GM19452 (cell line): Measurements from ENCODE around the gene ACTL10.

Experiments
- ATAC-seq: cut with Tn5 transposase; IDR thresholded peaks from one replicate; pipeline ENCODE4 v1.9.1; 2021; ENCODE audit not compliant: unreplicated experiment

ACTL10 gene

GRCh38 chr20:33676121-33676520 is 9.4 kb downstream of the ACTL10 start:
- no peak for ATAC-seq

- no peak for ATAC-seq
Observed at GRCh38 chr20:33676652-33677645, 10.2 kb downstream of the ACTL10 start.

DNA sequence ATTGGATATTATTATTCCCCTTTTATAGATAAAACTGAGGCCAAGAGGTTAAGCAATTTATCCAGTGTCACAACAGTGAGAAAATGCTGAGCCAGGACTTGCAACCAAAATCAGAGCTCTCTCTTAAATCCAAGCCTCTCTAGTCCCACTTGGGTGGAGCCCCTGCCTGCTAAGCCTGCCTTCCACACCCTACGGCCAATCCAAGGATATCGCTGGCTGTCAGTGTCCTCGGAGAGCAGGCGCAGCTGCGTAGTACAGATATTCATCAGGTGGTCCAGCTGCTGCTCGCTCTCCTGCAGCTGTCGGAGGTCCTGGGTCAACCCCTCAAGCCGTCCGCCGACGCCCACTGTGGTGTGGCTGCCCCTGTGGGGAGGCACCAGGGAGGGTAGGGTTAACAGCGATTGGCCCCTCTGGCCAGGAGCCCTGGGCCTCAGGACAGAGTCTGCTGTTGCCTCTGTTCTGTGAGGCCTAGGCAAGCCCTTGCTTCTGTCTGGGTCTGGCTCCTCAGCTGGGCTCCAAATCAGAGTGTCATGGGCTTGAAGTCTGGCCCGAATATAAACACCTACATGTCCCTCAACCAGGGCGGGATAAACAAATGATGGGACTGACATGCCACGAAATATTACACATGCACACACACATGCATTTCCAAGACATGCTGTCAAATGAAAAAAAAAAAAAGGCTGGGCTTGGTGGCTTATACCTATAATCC is 11.4 kb downstream of the ACTL10 start:
- ATAC-seq, result no peak

GRCh38 chr20:33679758-33680485 is 13.2 kb downstream of the ACTL10 start:
- ATAC-seq, result peak; percentile 66

GRCh38 chr20:33680686-33681085 is 13.9 kb downstream of the ACTL10 start:
- ATAC-seq, result no peak

DNA sequence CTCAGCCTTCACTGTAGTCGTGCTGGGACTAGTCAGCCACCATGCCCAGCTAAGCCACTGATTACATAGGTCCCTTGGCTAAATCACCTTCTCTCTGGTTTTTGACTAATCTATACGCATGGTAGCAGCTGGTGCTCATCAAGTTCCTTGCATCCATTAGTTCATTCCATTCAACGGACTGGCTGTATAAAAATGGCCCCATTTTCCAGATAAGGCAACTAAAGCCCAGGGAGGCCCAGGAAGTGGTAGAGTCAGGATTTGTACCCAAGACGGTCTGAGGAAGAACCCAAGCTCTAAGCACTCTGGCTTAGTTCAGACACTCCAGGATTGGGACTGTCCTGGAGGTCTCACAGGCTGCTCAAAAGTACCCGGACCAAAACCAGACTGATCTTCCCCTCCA is 14.5 kb downstream of the ACTL10 start:
- ATAC-seq, result no peak

DNA sequence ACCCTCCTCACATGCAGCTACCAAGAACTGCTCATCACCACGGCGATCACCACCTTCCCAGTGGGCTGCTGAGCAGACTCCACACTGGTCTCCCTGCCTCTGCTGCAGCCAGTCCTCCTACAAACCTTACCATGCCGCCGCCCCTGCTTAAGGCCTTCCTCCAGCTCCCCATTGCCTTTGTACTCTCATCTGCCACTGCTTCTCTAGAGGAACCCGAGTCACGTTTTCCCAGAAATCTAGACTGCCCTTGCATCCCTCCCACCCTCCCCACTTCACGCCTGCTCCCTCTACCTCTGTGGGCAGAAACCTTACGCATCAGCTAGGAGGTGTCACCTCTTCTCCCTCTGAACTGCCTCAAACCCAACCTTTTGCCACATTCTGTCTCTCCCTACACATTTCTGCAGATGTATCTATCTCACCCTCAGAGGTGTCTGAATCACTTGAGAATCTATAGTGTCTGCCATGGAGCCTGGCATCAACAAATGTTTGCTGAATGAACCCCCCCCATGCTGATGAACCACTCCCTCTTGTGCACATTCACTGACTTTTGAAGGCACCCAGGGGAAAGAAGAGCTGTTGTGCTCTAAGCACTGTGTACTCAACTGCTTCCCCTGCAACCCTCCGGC is 15.1 kb downstream of the ACTL10 start:
- ATAC-seq, result no peak

- no peak for ATAC-seq
Observed at GRCh38 chr20:33684533-33685327, 18.0 kb downstream of the ACTL10 start.

GRCh38 chr20:33685328-33686099 is 18.8 kb downstream of the ACTL10 start:
- peak; percentile 39 for ATAC-seq

- ATAC-seq, result peak; percentile 80
Observed at GRCh38 chr20:33686100-33686983, 19.6 kb downstream of the ACTL10 start, which contains the start of gene E2F1. E2F1 (minus strand) TSS chr20:33686385; CDS start chr20:33686264, 121 bp downstream.

DNA sequence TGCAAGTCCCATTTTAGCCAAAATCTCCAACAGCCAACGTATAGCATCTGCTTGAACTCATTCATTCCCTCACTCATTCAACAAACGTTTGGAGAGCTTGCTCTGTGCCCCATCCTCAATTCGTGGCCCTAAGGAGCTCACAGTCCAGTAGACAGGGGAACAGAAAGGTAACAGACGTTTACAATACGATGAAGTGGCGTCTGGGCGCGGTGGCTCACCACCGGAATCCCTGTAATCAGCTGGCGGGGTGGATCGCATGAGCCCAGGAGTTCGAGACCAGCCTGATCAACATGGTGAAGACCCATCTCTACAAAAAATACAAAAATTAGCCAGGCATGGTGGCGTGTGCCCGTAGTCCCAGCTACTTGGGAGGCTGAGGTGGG is 20.2 kb downstream of the ACTL10 start:
- no peak for ATAC-seq

GRCh38 chr20:33687370-33687915 is 20.7 kb downstream of the ACTL10 start:
- ATAC-seq, result no peak

DNA sequence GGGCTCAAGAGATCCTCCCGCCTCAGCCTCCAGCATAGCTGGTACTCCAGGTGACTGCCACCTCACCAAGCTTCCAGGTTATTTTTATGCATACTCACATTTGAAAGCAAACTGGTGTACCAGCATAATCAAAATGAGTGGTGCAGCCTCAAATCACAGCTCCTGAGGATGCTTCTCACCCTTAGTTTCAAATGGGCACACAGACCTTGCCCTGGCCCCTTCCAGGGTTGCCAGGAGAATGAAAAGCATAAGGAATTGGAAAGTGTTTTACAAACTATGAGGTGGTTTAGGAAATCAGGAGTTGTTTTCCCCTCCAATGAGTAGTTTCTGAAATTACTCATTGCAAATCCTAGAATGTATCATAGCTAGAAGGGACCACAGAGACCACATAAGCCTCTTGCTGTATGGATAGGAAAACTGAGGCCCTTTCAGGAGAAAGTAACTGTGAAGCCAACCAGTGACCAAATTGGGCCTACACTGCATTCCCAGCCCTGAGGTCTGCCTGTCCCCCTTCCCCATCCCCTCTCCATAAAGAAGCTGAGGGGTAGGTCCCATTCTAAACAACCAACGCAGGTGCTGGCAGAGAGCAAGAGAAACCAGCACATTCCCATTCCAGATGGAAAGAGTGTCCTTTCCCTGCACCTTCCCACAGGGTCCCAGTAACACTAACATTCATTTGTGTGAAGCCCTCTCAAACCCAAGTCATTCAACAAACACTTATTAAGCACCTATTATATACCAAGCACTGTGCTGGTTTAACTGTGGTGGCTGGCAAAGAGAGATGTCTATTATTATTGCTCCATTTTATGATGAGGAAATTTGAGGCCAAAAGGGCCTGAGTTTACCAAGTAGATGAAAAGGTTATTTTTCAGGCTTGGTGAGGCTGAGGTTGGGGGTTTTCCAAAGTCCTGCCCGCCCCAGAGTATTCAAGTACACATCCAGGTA is 21.5 kb downstream of the ACTL10 start:
- ATAC-seq, result no peak

DNA sequence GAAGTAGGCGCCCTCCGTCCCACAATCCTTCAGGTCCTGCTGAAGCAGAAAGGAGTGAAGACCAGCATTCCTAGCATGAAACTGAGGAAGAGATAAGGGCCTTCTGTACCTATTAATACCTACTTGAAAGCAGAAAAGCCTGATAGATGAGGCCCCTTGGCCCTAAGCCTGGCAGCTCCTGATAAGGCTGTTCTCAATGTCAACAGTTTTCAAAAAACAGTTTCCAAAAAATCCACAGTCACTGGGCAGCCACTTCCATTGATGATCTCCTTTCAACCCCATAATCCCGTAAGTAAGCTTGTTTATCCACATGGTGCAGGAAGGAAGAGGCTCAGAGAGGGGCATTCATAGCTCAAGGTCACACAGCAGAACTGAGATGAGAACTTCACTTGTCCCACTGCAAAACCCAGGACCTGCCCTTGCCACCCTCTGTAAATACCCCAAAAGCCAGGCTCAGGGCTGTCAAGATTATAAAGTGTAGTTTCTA is 22.2 kb downstream of the ACTL10 start:
- ATAC-seq, result no peak

- ATAC-seq, result no peak
Observed at GRCh38 chr20:33689493-33689892, 22.8 kb downstream of the ACTL10 start.

- ATAC-seq, result no peak
Observed at GRCh38 chr20:33689973-33690372, 23.2 kb downstream of the ACTL10 start.

GRCh38 chr20:33693289-33693688 is 26.5 kb downstream of the ACTL10 start:
- ATAC-seq, result no peak
